Stimulated activated CD4-positive, alpha-beta T cell treated with anti-CD3 and anti-CD28 coated beads, Interleukin-4, amount 100 ng/mL, for 48 hours (primary cell): ENCODE results near the gene DPYSL4.

Experiments
- DNase-seq, 2 donors: peaks; one replicate each; pipeline ENCODE4 v3.0.0-alpha.2; 2020; ENCODE audit warnings: low read depth in 2 of 2

Gene DPYSL4

DNA sequence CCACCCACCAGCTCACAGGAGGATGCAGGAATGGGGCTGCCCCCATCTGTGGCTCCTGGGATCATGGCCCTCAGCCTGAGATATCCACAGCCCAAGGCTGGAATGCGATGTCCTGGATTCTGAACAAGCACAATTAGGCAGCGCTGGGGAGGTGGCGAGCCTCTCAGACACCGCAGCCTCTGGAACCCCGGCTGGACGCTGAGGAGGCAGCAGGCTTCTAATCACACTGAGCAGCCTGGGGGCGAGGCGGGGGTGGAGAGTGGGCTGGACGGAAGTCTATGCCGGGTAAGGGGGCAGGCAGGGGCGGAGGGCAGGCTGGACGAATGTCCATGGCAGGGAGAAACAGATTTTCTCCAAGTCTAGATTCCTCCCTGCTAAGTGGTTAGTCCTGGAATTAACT is 56.4 kb downstream of the DPYSL4 start:
- no peak for DNase-seq

DNA sequence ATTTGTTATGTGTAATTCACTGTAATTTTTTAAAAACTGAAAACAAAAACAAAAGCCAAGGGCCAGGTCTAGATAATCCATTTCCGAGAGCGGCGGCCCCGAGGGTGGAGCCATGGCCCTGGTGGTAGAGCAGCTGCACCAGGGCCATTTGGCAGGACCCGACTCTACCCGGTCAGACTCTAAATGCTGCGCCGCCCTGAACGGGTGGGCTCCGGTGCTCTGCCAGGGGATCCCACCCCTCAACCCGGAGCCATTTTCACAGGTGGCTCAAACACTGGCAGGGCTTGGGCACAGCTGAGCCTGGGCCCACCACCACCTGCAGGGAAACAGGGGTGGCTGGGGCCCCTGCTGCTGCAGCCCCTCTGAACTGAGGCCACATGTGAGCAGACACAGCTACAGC is 56.9 kb downstream of the DPYSL4 start:
- DNase-seq, result no peak

DNA sequence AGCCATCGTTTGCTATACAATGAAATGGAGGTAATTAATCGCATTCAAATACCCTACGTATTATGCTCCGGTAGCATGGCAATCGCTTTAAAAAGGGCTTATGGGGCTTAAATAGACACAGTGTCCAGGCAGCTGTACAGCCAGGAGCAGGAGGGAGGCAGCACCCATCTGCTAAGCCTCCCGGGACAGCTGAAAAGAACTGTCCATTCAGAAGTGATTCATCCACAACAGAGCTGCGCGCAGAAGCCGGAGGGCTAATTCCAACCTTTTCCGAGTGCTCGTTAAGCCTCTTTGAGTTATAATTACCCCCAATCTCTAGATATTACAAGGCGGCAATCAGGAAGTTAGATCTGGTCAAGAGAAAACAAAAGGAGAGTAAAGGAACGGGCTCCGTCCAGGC is 58.3 kb downstream of the DPYSL4 start:
- no peak for DNase-seq

DNA sequence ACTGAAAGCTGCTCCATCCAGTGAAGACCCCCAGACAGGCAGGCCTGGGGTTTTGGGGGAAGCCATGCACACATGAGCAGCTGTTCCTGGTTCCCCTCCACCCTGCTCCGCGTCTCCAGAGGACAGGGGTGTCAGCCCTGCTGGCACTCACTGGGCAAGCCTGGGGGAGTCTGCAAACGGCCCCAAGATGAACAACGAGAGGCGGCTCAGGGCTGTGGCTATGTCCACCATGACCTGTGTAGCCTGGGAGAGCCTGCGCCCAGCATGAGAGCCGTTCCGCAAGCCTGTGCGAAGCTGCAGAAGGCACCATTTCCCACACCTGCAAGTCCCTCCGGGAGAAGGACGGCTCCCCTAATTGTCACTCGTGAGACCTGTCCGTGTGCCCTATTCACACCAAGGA is 59.5 kb downstream of the DPYSL4 start:
- no peak for DNase-seq

DNA sequence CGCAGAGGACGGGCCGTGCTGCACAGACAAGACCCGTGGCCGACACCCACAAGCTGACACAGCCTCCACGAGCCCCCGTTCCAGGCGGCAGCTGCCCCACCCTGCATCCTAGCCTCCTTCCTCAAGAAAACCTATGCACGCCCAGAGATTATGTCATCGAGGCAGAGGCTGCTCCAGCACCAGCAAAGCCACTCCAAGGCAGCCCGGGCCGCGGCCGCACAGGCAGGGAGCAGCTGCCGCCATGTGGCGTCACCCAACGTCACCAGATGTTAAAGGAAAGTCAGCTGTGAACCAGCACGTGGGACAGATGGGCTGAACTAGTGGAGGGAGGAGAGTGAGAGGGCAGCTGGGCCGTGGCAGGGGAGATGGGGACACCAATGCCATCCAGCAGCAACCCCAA is 61.2 kb downstream of the DPYSL4 start:
- no peak for DNase-seq

DNA sequence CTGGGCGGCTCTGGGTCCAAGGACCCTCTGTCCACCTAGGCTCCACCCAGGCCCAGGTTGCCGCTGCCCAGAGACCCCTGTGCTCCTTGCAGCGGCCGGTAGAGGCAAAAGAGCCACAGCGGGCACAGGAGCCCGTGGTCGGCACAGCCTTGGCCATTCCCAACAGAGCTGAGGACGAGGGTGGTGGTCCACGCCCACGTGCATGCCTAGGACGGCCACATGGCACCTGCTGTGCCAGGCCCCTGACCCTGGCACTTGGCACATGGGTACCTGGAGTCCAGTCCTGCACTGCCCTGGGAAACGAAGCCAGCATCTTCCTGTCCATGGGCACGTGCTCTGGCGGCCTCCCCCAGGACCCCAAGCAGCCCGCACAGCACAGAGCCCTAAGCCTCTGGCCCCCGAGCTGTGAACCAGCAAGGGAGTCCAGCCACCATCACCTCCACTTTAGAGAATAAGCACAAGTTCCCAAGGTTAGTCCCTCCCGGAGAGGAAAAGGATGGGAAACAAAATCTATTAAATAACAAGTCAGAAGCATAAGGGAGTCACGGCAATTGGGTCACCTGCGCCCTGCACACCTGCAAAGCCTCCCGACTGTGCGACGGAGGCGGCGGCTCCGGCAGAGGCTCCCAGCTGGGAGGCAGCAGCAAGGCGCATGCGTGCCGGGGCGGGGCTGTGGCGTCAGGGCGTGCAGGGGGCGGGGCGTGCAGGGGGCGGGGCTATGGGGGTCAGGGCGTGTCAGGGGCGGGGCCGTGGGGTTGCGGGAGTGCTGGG is 61.9 kb downstream of the DPYSL4 start:
- DNase-seq, result peak; percentile 34 to 78

DNA sequence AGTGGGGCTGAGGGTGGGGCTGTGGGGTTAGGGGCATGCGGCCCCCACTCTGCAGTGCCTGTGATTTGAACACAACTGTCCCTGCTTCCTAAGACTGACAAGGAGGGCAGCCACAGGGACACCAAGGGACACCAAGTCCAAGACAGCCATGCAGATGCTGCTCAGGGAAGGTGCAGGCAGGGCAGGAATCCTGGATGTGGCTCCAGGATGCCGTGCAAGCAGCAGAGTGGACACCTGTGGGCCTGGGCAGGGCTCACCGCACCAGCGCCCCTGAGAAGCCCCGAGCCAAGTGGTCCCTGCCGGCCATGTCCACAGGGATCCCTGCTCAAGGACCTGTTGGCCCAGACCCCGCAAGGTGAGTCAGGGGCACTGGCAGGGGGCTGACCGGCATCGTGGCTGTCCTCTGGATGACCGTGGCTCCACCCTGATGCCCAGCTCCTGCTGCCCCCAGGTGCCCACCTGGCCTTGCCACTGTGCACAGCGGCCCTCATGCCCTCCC is 62.5 kb downstream of the DPYSL4 start:
- DNase-seq, result no peak

DNA sequence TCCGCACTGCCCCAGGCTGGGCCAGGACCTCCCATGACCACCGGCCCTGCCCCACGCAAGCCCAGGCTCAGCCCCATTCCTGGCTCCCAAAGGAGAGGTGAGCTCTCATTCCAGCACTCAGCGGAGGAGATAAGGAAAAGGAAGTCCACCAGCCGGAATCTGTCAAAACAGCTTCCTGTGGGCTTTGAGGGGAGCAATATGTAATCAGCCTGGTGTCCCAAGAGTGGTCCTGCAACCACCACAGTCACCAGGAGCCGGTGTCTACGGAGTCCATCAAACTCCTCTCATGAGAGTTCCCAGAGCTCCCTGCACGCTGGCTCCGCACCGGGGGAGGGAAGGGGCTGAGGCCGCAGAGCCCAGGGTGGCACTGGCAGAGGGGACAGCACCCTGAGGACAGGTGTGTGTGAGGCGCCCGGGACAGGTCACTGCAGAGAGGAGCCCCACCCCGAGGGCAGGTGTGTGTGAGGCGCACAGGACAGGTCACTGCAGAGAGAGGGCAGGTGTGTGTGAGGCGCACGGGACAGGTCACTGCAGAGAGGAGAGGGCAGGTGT is 63.2 kb downstream of the DPYSL4 start:
- DNase-seq, result no peak

DNA sequence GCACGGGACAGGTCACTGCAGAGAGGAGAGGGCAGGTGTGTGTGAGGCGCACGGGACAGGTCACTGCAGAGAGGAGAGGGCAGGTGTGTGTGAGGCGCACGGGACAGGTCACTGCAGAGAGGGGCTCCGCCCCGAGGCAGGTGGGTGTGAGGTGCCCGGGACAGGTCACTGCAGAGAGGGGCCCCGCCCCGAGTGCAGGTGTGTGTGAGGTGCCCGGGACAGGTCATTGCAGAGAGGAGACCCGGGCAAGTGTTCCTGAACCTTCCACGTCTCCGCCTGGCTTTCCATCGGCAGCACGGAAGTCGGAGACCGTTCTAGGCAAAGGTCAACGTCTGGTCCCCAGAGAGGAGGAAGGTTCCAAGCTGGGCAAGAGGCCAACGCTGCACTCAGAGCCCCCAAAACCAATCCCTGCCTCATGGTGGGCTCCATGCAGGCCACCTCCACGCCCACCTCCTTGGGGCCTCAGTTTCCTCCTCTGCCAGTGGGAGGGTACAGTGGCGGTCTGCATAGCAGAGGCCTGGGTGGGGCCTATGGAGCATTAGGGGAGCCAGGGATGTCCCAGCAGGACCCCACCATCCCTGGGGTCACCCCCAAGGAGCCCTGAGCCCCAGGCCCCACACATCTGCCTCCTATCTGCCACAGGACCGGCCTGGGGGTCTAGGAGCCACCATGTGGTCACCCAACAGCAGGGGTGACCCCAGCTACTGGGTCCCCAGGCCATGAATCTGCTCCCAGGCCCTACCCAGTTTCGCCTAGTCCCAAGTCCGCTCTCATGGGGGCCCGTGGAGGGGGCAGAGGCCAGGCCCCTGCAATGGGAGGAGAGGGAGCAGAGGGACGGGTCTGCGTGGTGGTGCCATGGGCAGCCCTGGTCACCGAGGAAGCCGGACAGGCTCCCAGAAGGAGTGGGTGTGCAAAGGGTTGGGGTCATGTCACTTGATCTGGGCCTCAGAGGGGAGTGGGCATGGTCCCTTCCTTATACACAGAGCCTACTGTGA is 64.0 kb downstream of the DPYSL4 start:
- no peak for DNase-seq

DNA sequence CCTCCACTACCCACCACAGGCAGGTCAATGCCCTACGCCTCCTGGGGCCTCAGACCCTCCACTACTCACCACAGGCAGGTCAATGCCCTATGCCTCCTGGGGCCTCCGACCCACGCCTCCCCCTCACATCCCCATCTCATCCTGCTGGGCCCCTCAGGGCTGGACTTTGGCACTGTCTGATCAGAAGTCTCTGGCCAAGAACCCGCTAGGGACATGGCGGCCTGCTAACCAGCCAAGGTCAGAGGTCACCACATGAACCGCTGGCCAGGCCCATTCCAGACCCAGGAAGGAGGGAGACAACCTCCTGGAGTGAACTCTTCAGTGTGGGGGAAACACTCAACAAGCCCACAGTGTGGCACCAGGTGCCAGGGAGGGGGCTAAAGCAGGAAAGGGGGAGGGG is 65.2 kb downstream of the DPYSL4 start:
- no peak for DNase-seq

DNA sequence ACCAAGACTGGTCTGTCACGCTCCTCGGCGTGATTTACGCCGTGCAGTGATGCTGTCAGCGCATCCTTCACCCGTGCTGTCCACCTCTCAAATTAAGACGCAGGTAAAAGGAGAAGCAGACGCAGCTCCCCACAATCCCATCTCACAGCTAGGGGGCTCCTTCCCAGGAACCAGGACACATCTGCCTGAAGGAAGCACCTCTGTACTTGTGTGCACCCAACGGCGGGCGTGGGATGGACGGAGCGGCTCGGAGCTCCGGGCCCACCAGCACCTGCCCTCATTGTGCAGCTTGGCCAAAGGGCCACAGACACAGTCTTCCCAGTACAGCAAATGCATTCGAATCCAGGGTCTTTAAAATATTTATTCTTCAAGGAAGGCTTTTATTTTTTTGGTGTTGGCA is 65.7 kb downstream of the DPYSL4 start:
- DNase-seq, result no peak

DNA sequence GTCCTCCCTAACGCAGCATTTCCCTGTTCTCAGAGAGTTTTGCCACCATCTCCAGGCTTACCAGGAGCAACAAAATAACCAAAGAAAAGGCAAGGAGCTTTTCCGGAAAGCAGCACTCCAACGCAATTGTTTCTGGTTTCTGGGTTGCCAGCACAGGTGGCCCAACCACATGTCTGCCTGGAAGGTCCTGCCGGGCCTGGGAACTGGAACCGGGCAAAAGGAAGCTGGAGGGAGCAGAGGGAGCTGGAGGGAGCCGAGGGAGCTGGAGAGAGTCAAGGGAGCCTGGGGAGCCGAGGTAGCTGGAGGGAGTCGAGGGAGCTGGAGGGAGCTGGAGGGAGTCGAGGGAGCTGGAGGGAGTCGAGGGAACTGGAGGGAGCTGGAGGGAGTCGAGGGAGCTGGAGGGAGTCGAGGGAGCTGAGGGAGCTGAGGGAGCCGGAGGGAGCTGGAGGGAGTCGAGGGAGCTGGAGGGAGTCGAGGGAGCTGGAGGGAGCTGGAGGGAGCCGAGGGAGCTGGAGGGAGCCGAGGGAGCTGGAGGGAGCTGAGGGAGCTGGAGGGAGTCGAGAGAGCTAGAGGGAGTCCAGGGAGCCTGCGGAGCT is 66.4 kb downstream of the DPYSL4 start:
- DNase-seq, result no peak

DNA sequence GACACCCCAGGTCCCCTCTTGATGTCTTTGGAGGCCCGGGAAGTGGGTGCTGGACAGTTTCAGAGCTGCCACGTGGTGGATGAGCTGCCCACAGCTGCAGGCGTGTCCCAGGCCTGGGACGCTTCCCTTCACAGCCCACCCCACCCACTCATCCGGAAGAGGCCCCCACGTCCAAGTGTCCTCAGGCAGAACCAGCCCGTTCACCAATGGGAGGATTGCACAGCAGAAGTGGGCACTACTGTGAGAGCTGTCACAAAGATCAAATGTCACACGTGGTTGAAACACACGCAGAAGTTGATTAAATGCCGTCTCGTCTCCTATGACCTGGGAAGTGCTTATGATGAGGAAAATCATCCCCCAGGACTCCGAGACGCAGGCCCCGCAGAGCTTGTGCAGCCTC is 68.1 kb downstream of the DPYSL4 start:
- no peak for DNase-seq
